ENCODE measurements around the gene IL1RAP.

IL1RAP gene

DNA sequence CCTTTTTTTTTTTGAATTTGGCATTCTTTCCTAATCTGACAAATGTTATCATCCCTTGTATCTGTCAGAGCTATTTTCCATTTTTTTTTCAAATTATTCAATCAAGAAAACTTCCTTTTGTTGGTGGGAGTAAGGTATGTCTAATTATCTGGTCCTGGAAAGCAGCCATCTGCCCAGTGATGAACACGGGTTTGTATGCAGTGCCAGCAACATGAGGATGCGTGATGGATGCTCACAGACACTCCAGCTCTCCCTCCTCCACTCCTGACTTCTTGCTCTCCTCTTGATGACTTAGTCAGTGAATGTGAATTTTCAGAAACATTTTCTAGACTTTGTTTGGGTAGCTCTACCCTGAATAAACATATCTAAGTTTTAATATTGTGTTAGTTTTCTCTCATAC is 79.2 kb downstream of the IL1RAP start:
- Histone ChIP-seq H3K4me2 (no peak overlapping the region), H3K4me3 (IDR thresholded peaks at IDR 0.05; ENCODE audit: insufficient read depth, low read depth, low read length) (no peak overlapping the region), H3K36me3 (ENCODE audit: insufficient read depth) (no peaks in the 10 kb centered on the region), H3K9ac (no peak overlapping the region), H2AFZ (ENCODE audit: low read depth) (no peak overlapping the region), H4K20me1 (ENCODE audit: insufficient read depth) (no peaks in the 10 kb centered on the region), H3K27me3 (ENCODE audit: insufficient read depth, low read depth) (no peaks in the 10 kb centered on the region), H3K79me2 (ENCODE audit: insufficient read depth, low read depth) (no peaks in the 10 kb centered on the region), H3K27ac (no peak overlapping the region), H3K4me1 (ENCODE audit: low read depth, poor library complexity, severe bottlenecking) (no peaks in the 10 kb centered on the region)
- TF ChIP-seq, protein P1, sequence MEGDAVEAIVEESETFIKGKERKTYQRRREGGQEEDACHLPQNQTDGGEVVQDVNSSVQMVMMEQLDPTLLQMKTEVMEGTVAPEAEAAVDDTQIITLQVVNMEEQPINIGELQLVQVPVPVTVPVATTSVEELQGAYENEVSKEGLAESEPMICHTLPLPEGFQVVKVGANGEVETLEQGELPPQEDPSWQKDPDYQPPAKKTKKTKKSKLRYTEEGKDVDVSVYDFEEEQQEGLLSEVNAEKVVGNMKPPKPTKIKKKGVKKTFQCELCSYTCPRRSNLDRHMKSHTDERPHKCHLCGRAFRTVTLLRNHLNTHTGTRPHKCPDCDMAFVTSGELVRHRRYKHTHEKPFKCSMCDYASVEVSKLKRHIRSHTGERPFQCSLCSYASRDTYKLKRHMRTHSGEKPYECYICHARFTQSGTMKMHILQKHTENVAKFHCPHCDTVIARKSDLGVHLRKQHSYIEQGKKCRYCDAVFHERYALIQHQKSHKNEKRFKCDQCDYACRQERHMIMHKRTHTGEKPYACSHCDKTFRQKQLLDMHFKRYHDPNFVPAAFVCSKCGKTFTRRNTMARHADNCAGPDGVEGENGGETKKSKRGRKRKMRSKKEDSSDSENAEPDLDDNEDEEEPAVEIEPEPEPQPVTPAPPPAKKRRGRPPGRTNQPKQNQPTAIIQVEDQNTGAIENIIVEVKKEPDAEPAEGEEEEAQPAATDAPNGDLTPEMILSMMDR (conservative IDR thresholded peaks at IDR 0.05; ENCODE audit: low read depth, low read length) = no peak

DNA sequence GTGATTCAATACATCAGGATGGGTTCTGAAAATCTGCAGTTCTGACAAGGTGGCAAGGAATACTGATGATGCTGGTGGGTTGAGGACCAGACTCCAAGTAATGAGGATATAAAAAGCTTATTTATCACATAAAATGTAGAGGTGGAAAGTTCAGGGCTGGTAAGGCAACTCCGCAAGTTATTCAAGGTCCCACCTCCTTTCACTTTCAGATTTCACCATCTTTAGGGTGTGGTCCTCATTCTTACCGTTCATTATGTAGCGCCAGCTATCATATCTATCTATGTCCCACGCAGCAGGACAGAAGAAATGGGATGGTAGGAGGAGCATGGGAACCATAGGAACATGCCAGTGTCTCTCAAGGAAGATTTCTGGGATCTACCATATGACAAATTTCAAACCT is 80.3 kb downstream of the IL1RAP start:
- Histone ChIP-seq H3K4me1 (ENCODE audit: low read depth, poor library complexity, severe bottlenecking) (no peaks in the 10 kb centered on the region), H3K36me3 (ENCODE audit: insufficient read depth) (no peaks in the 10 kb centered on the region), H3K4me2 (no peak overlapping the region), H2AFZ (ENCODE audit: low read depth) (no peak overlapping the region), H3K79me2 (ENCODE audit: insufficient read depth, low read depth) (no peaks in the 10 kb centered on the region), H3K9ac (no peak overlapping the region), H3K27ac (no peak overlapping the region), H4K20me1 (ENCODE audit: insufficient read depth) (no peaks in the 10 kb centered on the region), H3K4me3 (IDR thresholded peaks at IDR 0.05; ENCODE audit: insufficient read depth, low read depth, low read length) (no peak overlapping the region), H3K27me3 (ENCODE audit: insufficient read depth, low read depth) (no peaks in the 10 kb centered on the region)
- TF ChIP-seq, protein P1 (conservative IDR thresholded peaks at IDR 0.05; ENCODE audit: low read depth, low read length) = no peak

DNA sequence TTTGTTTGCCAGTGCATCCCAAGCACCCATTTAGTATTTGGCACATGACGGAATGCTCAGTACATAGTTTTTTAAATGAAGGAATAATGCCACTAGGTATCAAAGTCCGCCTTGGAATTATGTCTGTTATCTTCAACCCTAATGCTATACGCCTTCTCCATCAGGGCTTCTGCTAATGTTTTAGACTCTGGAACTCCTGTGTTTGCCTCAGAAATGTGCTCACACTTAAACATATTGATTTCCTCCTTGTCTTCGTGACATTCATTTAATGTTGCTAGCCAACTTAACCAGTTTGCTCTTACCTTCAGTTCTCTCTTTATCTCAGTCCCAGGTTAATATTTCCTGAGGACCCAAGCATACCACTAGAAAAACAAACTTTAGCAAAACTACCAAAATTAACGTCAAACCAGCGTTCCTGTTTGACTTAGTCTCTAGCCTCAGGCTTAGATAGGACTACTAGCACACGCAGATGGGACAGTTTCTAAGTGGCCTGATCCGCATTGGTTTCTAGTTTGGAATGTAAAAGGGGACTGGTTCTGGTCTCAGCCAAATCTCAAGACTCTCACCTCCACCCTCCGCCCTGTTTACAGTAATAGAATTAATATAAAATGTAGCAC is 81.4 kb downstream of the IL1RAP start:
- Histone ChIP-seq H3K4me3 (IDR thresholded peaks at IDR 0.05; ENCODE audit: insufficient read depth, low read depth, low read length) (no peak overlapping the region), H3K27ac (no peak overlapping the region), H2AFZ (ENCODE audit: low read depth) (no peak overlapping the region), H3K4me2 (no peak overlapping the region), H3K27me3 (ENCODE audit: insufficient read depth, low read depth) (no peaks in the 10 kb centered on the region), H3K9ac (no peak overlapping the region), H3K79me2 (ENCODE audit: insufficient read depth, low read depth) (no peaks in the 10 kb centered on the region), H3K4me1 (ENCODE audit: low read depth, poor library complexity, severe bottlenecking) (no peaks in the 10 kb centered on the region), H3K36me3 (ENCODE audit: insufficient read depth) (no peaks in the 10 kb centered on the region), H4K20me1 (ENCODE audit: insufficient read depth) (no peaks in the 10 kb centered on the region)
- TF ChIP-seq, protein P1 (conservative IDR thresholded peaks at IDR 0.05; ENCODE audit: low read depth, low read length) = no peak

DNA sequence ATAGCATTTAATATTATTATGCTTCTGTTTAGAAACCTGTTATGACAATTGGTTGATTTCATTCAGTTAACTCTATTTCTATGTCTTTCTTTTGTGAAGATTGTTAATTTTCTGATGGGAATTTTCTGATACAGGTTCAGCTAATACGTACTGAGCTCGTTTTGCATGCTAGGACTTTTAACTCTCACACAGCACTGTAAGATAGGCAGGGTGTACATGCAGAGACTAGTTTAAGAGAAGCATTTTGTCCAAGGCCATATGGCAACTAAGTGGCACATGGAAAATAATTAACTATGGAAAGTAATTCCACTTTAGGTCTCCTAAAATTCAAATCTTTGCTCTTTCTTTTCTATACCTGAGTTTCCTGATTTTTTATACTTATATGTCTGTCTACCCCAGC is 81.9 kb downstream of the IL1RAP start:
- no peaks in the 10 kb centered on the region for H3K4me1 ChIP-seq (ENCODE audit: low read depth, poor library complexity, severe bottlenecking)
- no peak overlapping the region for H3K4me3 ChIP-seq (IDR thresholded peaks at IDR 0.05; ENCODE audit: insufficient read depth, low read depth, low read length)
- H3K9ac ChIP-seq = no peak overlapping the region
- H3K27me3 ChIP-seq (ENCODE audit: insufficient read depth, low read depth) = no peaks in the 10 kb centered on the region
- H3K36me3 ChIP-seq (ENCODE audit: insufficient read depth) = no peaks in the 10 kb centered on the region
- no peaks in the 10 kb centered on the region for H3K79me2 ChIP-seq (ENCODE audit: insufficient read depth, low read depth)
- TF ChIP-seq, protein P1 (conservative IDR thresholded peaks at IDR 0.05; ENCODE audit: low read depth, low read length) = no peak
- H4K20me1 ChIP-seq (ENCODE audit: insufficient read depth) = no peaks in the 10 kb centered on the region
- H3K27ac ChIP-seq = no peak overlapping the region
- H3K4me2 ChIP-seq = no peak overlapping the region
- H2AFZ ChIP-seq (ENCODE audit: low read depth) = no peak overlapping the region

All from KMS-11 (cell line).